Ascending aorta (tissue), 2 donors: Measurements from ENCODE around the gene ZNF205. TPM values are rescaled to one million over a fixed set of nuclear protein-coding genes. Genes with fewer than 3 reads are reported as not detected.
"Not testable (repeated sequence)": the region's sequence is repeated elsewhere in the genome, so short reads cannot be mapped to it uniquely, and the experiment has no call there.

Experiments used
- DNase-seq, 2 donors: peaks; one replicate each; pipeline ENCODE4 v3.0.0-alpha.2; 2019; ENCODE audit warnings: low spot score in 2 of 2
- H3K27ac ChIP-seq, 2 donors: fragments of 200-600 bp; sonication (generic); one replicate each; pipeline ENCODE4 v1.5.1; 2016 to 2017; ENCODE audit warnings: mild to moderate bottlenecking in 1 of 2
- H3K27me3 ChIP-seq: fragments of 200-600 bp; sonication (generic); one replicate; pipeline ENCODE4 v1.5.1; 2017
- H3K36me3 ChIP-seq, 2 donors: fragments of 200-600 bp; sonication (generic); one replicate each; pipeline ENCODE4 v1.5.1; 2016
- H3K4me1 ChIP-seq, 2 donors: fragments of 200-600 bp; sonication (generic); one replicate each; pipeline ENCODE4 v1.5.1; 2016 to 2017; ENCODE audit warnings: mild to moderate bottlenecking in 1 of 2
- H3K4me3 ChIP-seq, 2 donors: fragments of 200-600 bp; sonication (generic); one replicate each; pipeline ENCODE4 v1.5.1; 2016 to 2017; ENCODE audit warnings: mild to moderate bottlenecking in 1 of 2
- H3K9me3 ChIP-seq, 2 donors: fragments of 200-600 bp; sonication (generic); one replicate each; pipeline ENCODE4 v1.5.1; 2016
- intact Hi-C: fragments of 100-400 bp; cut with DNase I; formaldehyde crosslinking; loops from one replicate; pipeline ENCODE4 v1.15.1; 2023
- total RNA-seq: library from RNA; depleted of rRNA; stranded (reverse); fragments of >200 nt; gene quantifications from one replicate; pipeline ENCODE4 v1.1.0, GENCODE V29; 2016
- TF ChIP-seq, protein P1 (sequence below), 3 experiments: fragments of 200-600 bp in 2 of 3; fragments of 450-650 bp in 1 of 3; sonication (generic) in 2 of 3; IDR thresholded peaks; one replicate each; pipeline ENCODE4 v1.5.1; 2016 to 2019; ENCODE audit warnings: antibody characterized with exemption in 3 of 3, mild to moderate bottlenecking in 1 of 3, moderate library complexity in 1 of 3

Gene ZNF205
- total RNA-seq, 1 donor from 2014 or later, result 49.8 TPM

GRCh38 chr16:3074860-3075522 lies 37.4 kb upstream of the ZNF205 start:
- no peak for DNase-seq
- Histone ChIP-seq H3K4me3 (no peak overlapping the region), H3K27ac (no peak overlapping the region), H3K27me3 (no peaks in the 10 kb centered on the region), H3K4me1 (no peaks in the 10 kb centered on the region), H3K36me3 (no peaks in the 10 kb centered on the region), H3K9me3 (no peaks in the 10 kb centered on the region)
- TF ChIP-seq, protein P1, sequence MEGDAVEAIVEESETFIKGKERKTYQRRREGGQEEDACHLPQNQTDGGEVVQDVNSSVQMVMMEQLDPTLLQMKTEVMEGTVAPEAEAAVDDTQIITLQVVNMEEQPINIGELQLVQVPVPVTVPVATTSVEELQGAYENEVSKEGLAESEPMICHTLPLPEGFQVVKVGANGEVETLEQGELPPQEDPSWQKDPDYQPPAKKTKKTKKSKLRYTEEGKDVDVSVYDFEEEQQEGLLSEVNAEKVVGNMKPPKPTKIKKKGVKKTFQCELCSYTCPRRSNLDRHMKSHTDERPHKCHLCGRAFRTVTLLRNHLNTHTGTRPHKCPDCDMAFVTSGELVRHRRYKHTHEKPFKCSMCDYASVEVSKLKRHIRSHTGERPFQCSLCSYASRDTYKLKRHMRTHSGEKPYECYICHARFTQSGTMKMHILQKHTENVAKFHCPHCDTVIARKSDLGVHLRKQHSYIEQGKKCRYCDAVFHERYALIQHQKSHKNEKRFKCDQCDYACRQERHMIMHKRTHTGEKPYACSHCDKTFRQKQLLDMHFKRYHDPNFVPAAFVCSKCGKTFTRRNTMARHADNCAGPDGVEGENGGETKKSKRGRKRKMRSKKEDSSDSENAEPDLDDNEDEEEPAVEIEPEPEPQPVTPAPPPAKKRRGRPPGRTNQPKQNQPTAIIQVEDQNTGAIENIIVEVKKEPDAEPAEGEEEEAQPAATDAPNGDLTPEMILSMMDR (IDR thresholded peaks at IDR 0.05), result no peak
- intact Hi-C loops, result no loop called here

DNA sequence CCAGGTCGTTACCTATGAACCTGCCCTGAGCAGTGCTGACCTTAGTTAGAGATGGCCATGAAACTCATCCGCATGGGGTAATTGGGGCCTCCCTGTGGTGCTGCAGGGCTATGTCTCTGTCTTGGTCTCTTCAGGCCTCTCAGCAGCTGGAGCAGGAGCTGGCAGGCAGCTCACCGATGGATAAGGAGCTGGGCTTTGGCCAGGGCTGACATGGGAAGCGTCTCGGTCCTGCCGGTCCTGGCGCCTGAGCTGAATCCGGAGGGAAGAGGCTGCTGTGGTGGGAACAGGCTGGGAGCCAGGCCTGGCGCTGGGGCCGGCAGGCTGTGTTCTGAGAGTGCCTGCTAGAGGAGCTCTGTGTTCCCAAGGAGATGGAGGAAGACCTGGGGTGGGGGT lies 36.9 kb upstream of the ZNF205 start:
- no peak for DNase-seq
- TF ChIP-seq, protein P1 (IDR thresholded peaks at IDR 0.05), result no peak
- no peaks in the 10 kb centered on the region for H3K9me3 ChIP-seq
- no peaks in the 10 kb centered on the region for H3K27me3 ChIP-seq
- H3K27ac ChIP-seq, result no peak overlapping the region
- intact Hi-C loops, result no loop called here
- H3K4me1 ChIP-seq, result no peaks in the 10 kb centered on the region
- H3K36me3 ChIP-seq, result no peaks in the 10 kb centered on the region
- H3K4me3 ChIP-seq, result no peak overlapping the region

DNA sequence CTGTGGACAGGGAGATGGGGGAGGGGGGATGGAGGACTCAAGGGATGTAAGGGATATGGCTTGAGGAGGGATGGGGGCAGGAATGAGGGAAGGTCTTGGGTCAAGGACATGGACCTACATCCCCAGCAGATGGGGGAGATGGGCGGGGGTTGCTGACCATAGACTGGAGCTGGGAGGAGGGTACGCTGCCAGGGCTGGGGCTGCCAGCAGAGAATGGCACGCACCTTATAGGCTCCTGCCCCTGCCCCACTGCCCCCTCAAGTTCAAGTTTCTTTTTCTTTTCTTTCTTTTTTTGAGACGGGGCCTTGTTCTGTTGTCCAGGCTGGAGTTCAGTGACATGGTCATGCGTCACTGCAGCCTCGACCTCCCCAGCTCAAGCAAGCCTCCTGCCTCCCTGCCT lies 36.4 kb upstream of the ZNF205 start:
- intact Hi-C loops, result not testable (repeated sequence)

GRCh38 chr16:3076577-3076976 lies 35.8 kb upstream of the ZNF205 start:
- H3K36me3 ChIP-seq, result no peaks in the 10 kb centered on the region
- no peak for DNase-seq
- H3K27me3 ChIP-seq, result no peaks in the 10 kb centered on the region
- no peaks in the 10 kb centered on the region for H3K9me3 ChIP-seq
- intact Hi-C loops, result no loop called here
- H3K4me1 ChIP-seq, result no peaks in the 10 kb centered on the region
- no peak overlapping the region for H3K4me3 ChIP-seq
- no peak overlapping the region for H3K27ac ChIP-seq
- TF ChIP-seq, protein P1 (IDR thresholded peaks at IDR 0.05), result no peak

More for the DNA sequence above, 36.4 kb upstream of the ZNF205 start:
- H3K4me1 ChIP-seq, DNase-seq, H3K4me3 ChIP-seq, H3K27me3 ChIP-seq, H3K9me3 ChIP-seq, H3K36me3 ChIP-seq, H3K27ac ChIP-seq: not testable (repeated sequence)

DNA sequence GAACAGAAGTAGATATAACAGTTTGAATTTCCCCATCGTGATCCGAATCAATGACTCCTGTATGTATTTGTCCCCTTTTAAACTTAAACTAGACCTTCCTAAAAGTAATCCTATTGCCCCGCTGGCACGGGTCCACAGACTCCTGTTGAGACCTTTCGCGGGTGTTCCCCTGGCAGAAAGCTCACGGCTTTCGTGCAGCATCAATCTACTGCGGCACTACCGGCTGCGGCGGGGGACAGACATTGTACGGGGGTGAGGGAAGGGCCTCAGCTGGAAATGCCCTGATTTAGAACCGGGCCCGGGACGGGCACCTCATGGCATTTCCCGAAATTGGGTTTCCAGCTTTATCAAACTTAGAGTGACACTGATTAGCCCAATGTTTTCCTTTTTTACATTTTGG lies 32.4 kb upstream of the ZNF205 start:
- intact Hi-C loops, result no loop called here
- Histone ChIP-seq H3K27ac (no peak overlapping the region), H3K27me3 (no peaks in the 10 kb centered on the region), H3K9me3 (no peaks in the 10 kb centered on the region), H3K4me3 (no peak overlapping the region), H3K4me1 (no peaks in the 10 kb centered on the region), H3K36me3 (no peaks in the 10 kb centered on the region)
- TF ChIP-seq, protein P1 (IDR thresholded peaks at IDR 0.05), result no peak
- no peak for DNase-seq

- H3K27ac ChIP-seq, H3K4me1 ChIP-seq, intact Hi-C loops, H3K4me3 ChIP-seq, DNase-seq, H3K9me3 ChIP-seq, H3K36me3 ChIP-seq, H3K27me3 ChIP-seq: not testable (repeated sequence)
These were observed 30.4 kb upstream of the ZNF205 start for GRCh38 chr16:3081957-3082356.

DNA sequence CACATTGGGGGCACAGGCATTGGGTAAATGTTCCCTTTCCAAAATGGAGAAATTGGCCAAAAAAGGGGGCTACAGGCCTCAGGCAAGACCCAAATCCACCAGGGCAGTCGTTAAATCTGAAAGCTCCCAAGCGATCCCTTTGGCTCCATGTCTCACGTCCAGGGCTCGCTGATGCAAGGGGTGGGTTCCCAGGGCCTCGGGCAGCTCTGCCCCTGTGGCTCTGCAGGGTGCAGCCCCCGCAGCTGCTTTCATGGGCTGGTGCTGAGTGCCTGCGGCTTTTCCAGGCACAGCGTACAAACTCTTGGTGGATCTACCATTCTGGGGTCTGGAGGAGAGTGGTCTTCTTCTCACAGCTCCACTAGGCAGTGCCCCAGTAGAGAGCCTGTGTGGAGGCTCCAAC lies 29.0 kb upstream of the ZNF205 start:
- H3K36me3 ChIP-seq, intact Hi-C loops, DNase-seq, H3K9me3 ChIP-seq, H3K4me3 ChIP-seq, H3K27me3 ChIP-seq, H3K27ac ChIP-seq, H3K4me1 ChIP-seq: not testable (repeated sequence)
